SHP77 treated with DMSO at 0.1 percent for 48 hours (cell line): ENCODE data around the gene IQGAP2.

ENCODE experiments used
- DNase-seq: peaks from one replicate; lab custom pipeline; 2025; lab: John Stamatoyannopoulos, UW

Gene IQGAP2

GRCh38 chr5:76383126-76383832, 19.8 kb upstream of the IQGAP2 start:
- DNase-seq = no peak

- DNase-seq = no peak
These were observed 18.9 kb upstream of the IQGAP2 start for GRCh38 chr5:76384189-76384588.

GRCh38 chr5:76384705-76385104, 18.4 kb upstream of the IQGAP2 start:
- no peak for DNase-seq

GRCh38 chr5:76385540-76385939, 17.5 kb upstream of the IQGAP2 start:
- no peak for DNase-seq

- DNase-seq = no peak
These were observed 16.7 kb upstream of the IQGAP2 start for GRCh38 chr5:76386360-76386759.

GRCh38 chr5:76388236-76388635, 14.8 kb upstream of the IQGAP2 start:
- DNase-seq = no peak

GRCh38 chr5:76388791-76389512, 14.1 kb upstream of the IQGAP2 start:
- DNase-seq = no peak

GRCh38 chr5:76389513-76390154, 13.5 kb upstream of the IQGAP2 start:
- DNase-seq = no peak

- DNase-seq = no peak
These were observed 12.1 kb upstream of the IQGAP2 start for GRCh38 chr5:76391014-76391413.

- no peak for DNase-seq
These were observed 9.9 kb upstream of the IQGAP2 start for GRCh38 chr5:76393035-76393680.

- no peak for DNase-seq
These were observed 5.9 kb upstream of the IQGAP2 start for GRCh38 chr5:76397200-76397599.

- DNase-seq = no peak
These were observed 3.8 kb upstream of the IQGAP2 start for GRCh38 chr5:76399268-76399667.

- DNase-seq = no peak
These were observed 2.6 kb upstream of the IQGAP2 start for GRCh38 chr5:76400466-76400865.

- no peak for DNase-seq
These were observed 1.3 kb upstream of the IQGAP2 start for GRCh38 chr5:76401801-76402250.

- DNase-seq = no peak
These were observed 717 bp upstream of the IQGAP2 start for GRCh38 chr5:76402251-76402885.

GRCh38 chr5:76403766-76404222, 709 bp downstream of the IQGAP2 start:
- no peak for DNase-seq

- no peak for DNase-seq
These were observed 1.4 kb downstream of the IQGAP2 start for GRCh38 chr5:76404223-76405211.

- DNase-seq = no peak
These were observed 2.9 kb downstream of the IQGAP2 start for GRCh38 chr5:76406014-76406413.

GRCh38 chr5:76406673-76407072, 3.6 kb downstream of the IQGAP2 start:
- no peak for DNase-seq

- no peak for DNase-seq
These were observed 5.1 kb downstream of the IQGAP2 start for GRCh38 chr5:76408104-76408654.
